Esophagus squamous epithelium (tissue), 5 donors: Measurements from ENCODE around the gene SLC7A6. TPM values are rescaled to one million over a fixed set of nuclear protein-coding genes. Genes with fewer than 3 reads are reported as not detected.

Experiments used
- DNase-seq: peaks from one replicate; lab custom pipeline; 2025; lab: John Stamatoyannopoulos, UW
- H3K27ac ChIP-seq, 4 donors: fragments of 200-600 bp; sonication (generic); one replicate each; pipeline ENCODE4 v1.5.1; 2016 to 2019; ENCODE audit warnings: mild to moderate bottlenecking in 1 of 4
- H3K27me3 ChIP-seq, 4 donors: fragments of 200-600 bp; sonication (generic); 1 replicate in 3 of 4; 2 replicates in 1 of 4; pipeline versions ENCODE4 v1.5.1 to v1.6.0; 2017 to 2021; ENCODE audit warnings: antibody characterized with exemption in 1 of 4
- H3K36me3 ChIP-seq, 3 donors: fragments of 200-600 bp; sonication (generic); one replicate each; pipeline ENCODE4 v1.5.1; 2016 to 2019
- H3K4me1 ChIP-seq, 3 donors: fragments of 200-600 bp; sonication (generic); one replicate each; pipeline ENCODE4 v1.5.1; 2017 to 2019
- H3K4me3 ChIP-seq, 4 donors: fragments of 200-600 bp; sonication (generic); 1 replicate in 3 of 4; 2 replicates in 1 of 4; pipeline ENCODE4 v1.5.1; 2016 to 2019; ENCODE audit warnings: mild to moderate bottlenecking in 2 of 4, moderate library complexity in 1 of 4
- H3K9me3 ChIP-seq, 3 donors: fragments of 200-600 bp; sonication (generic); one replicate each; pipeline ENCODE4 v1.5.1; 2016 to 2019
- CTCF ChIP-seq, 6 experiments: fragments of 450-650 bp in 4 of 6; fragments of 200-600 bp in 2 of 6; sonication (generic) in 2 of 6; IDR thresholded peaks; one replicate each; pipeline ENCODE4 v1.5.1; 2016 to 2019; ENCODE audit warnings: antibody characterized with exemption in 6 of 6, mild to moderate bottlenecking in 4 of 6, moderate library complexity in 4 of 6
- POLR2A ChIP-seq, 4 donors: fragments of 450-650 bp; IDR thresholded peaks; one replicate each; pipeline ENCODE4 v1.6.1; 2017; ENCODE audit warnings: antibody characterized with exemption in 4 of 4, mild to moderate bottlenecking in 4 of 4, moderate library complexity in 3 of 4
- WGBS, 2 donors: methylation state at CpG; one replicate each; pipeline ENCODE4 v1.1.5; 2018; 5-methylcytosine and 5-hydroxymethylcytosine counted together
- intact Hi-C: fragments of 100-400 bp; cut with DNase I; formaldehyde crosslinking; loops from one replicate; pipeline ENCODE4 v1.15.0; 2022
- total RNA-seq, 4 donors: library from RNA; depleted of rRNA; stranded (reverse); fragments of >200 nt; gene quantifications; one replicate each; pipeline ENCODE4 v1.1.0, GENCODE V29; 2016
- donor health status: DM: yes; HTN: yes; CAD: no.

Gene SLC7A6
- total RNA-seq, 4 donors from 2014 or later = 5.7 to 28.2 (median 7.9) TPM

- H3K4me3 ChIP-seq = no peak overlapping the region
- intact Hi-C loops = no loop called here
- no peaks in the 10 kb centered on the region for H3K9me3 ChIP-seq
- peak overlapping the region in 3 of 4 donors; percentile 38 to 73 (median 55) for H3K27ac ChIP-seq
- peaks cover 9 to 63% (median 46%) of the 10 kb centered on the region in 3 donors for H3K4me1 ChIP-seq
- TF ChIP-seq POLR2A (IDR thresholded peaks at IDR 0.05) (no peak), CTCF (IDR thresholded peaks at IDR 0.05) (no peak)
- WGBS, 2 donors = 86 to 95% methylated on average over 2 of the region's 2 CpGs
- no peaks in the 10 kb centered on the region for H3K27me3 ChIP-seq
- peaks cover 6 to 60% (median 11%) of the 10 kb centered on the region in 3 donors for H3K36me3 ChIP-seq
- no peak for DNase-seq
Observed at GRCh38 chr16:68289202-68289601, 24.9 kb downstream of the SLC7A6 start.

- H3K27ac ChIP-seq = peak overlapping the region in 3 of 4 donors; percentile 38 to 73 (median 39)
- TF ChIP-seq POLR2A (IDR thresholded peaks at IDR 0.05) (no peak), CTCF (IDR thresholded peaks at IDR 0.05) (no peak)
- no peak for DNase-seq
- peaks cover 6 to 66% (median 11%) of the 10 kb centered on the region in 3 donors for H3K36me3 ChIP-seq
- intact Hi-C loops = loop anchor here (10.0 kb wide), 1 partner anchor 65 kb away; no protein-coding TSS in a partner anchor
- H3K27me3 ChIP-seq = no peaks in the 10 kb centered on the region
- no peaks in the 10 kb centered on the region for H3K9me3 ChIP-seq
- no peak overlapping the region for H3K4me3 ChIP-seq
- WGBS, 2 donors = 47 to 74% methylated on average over 3 to 4 of the region's 4 CpGs
- peaks cover 9 to 57% (median 40%) of the 10 kb centered on the region in 3 donors for H3K4me1 ChIP-seq
Observed at GRCh38 chr16:68289621-68290329, 25.4 kb downstream of the SLC7A6 start.

- intact Hi-C loops = loop anchor here (10.0 kb wide), 1 partner anchor 64 kb away; no protein-coding TSS in a partner anchor
- TF ChIP-seq POLR2A (IDR thresholded peaks at IDR 0.05) (no peak), CTCF (IDR thresholded peaks at IDR 0.05) (no peak)
- H3K36me3 ChIP-seq = peaks cover 6 to 73% (median 11%) of the 10 kb centered on the region in 3 donors
- no peaks in the 10 kb centered on the region for H3K9me3 ChIP-seq
- H3K4me3 ChIP-seq = no peak overlapping the region
- no peaks in the 10 kb centered on the region for H3K27me3 ChIP-seq
- H3K27ac ChIP-seq = peak overlapping the region in 3 of 4 donors; percentile 39 to 73 (median 51)
- no peak for DNase-seq
- 60 to 73% methylated on average over 3 of the region's 6 CpGs for WGBS, 2 donors
- H3K4me1 ChIP-seq = peaks cover 9 to 51% (median 34%) of the 10 kb centered on the region in 3 donors
Observed at GRCh38 chr16:68290450-68290849, 26.1 kb downstream of the SLC7A6 start.

GRCh38 chr16:68291227-68291626 is 26.9 kb downstream of the SLC7A6 start:
- no peaks in the 10 kb centered on the region for H3K9me3 ChIP-seq
- H3K36me3 ChIP-seq = peaks cover 11 to 81% (median 12%) of the 10 kb centered on the region in 3 donors
- intact Hi-C loops = loop anchor here (10.0 kb wide), 1 partner anchor 64 kb away; no protein-coding TSS in a partner anchor
- H3K4me1 ChIP-seq = peaks cover 9 to 43% (median 30%) of the 10 kb centered on the region in 3 donors
- H3K4me3 ChIP-seq = no peak overlapping the region
- TF ChIP-seq POLR2A (IDR thresholded peaks at IDR 0.05) = no peak
- TF ChIP-seq CTCF (IDR thresholded peaks at IDR 0.05) = no peak
- H3K27me3 ChIP-seq = no peaks in the 10 kb centered on the region
- WGBS, 2 donors = 71 to 92% methylated on average over 4 of the region's 4 CpGs
- H3K27ac ChIP-seq = peak overlapping the region in 1 of 4 donors; percentile 39
- DNase-seq = no peak

GRCh38 chr16:68292425-68292824 is 28.1 kb downstream of the SLC7A6 start:
- DNase-seq = no peak
- Histone ChIP-seq H3K27ac (no peak overlapping the region), H3K27me3 (no peaks in the 10 kb centered on the region), H3K4me1 (peaks cover 8 to 31% (median 23%) of the 10 kb centered on the region in 3 donors), H3K4me3 (no peak overlapping the region), H3K36me3 (peaks cover 11 to 87% (median 24%) of the 10 kb centered on the region in 3 donors), H3K9me3 (no peaks in the 10 kb centered on the region)
- TF ChIP-seq CTCF (IDR thresholded peaks at IDR 0.05) (no peak), POLR2A (IDR thresholded peaks at IDR 0.05) (no peak)
- 91 to 95% methylated on average over 5 of the region's 5 CpGs for WGBS, 2 donors
- intact Hi-C loops = loop anchor here (10.0 kb wide), 1 partner anchor 62 kb away; no protein-coding TSS in a partner anchor
